Measurements from ENCODE around the gene PTPRN2. TPM values are rescaled to one million over a fixed set of nuclear protein-coding genes. Genes with fewer than 3 reads are reported as not detected.

PTPRN2 gene
- polyA plus RNA-seq, 2 donors = 0.37 to 0.40 TPM

DNA sequence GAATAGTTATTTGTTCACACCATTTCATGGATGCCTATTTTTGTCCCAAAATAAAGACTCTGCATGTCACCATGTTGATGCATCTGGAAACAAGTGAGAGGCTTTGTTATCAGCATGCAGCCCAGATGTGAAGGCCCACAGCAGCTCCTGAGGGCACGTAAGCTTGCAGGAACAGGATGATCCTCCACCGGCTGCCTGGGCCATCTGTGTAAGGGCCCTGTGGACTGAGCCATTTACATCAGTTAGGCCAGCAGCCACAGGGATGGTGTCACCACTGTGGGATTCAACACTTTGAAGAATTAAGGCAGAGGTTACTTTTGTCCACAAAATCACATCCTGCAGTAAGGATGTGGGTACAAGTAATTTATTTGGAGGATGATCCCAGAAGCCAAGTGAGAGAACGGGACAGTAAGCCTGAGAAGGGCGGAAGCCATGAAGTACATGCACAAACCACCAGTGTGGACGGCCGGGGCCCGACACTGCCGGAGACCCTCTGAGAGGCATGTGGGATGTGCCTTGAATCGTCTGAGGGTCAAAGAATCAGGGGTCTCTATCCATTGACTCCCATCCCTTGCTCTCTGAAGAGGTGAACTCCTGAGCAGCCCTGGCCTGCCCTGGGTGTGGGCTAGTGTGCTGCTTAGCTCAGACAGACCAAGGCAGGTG is 641.1 kb downstream of the PTPRN2 start:
- no peak overlapping the region for H3K27ac ChIP-seq (ENCODE audit: low read depth in 2 of 2, low read length in 1 of 2)
- H3K36me3 ChIP-seq (ENCODE audit: control insufficient read depth in 2 of 2, insufficient read depth in 2 of 2, low read length in 1 of 2) = no peaks in the 10 kb centered on the region
- H3K9me3 ChIP-seq (ENCODE audit: control insufficient read depth in 2 of 2, insufficient read depth in 1 of 2, low read depth in 1 of 2, low read length in 1 of 2) = peaks cover 6 to 11% of the 10 kb centered on the region in 2 donors
- H3K27me3 ChIP-seq (ENCODE audit: control insufficient read depth in 1 of 2, insufficient read depth in 2 of 2, low read length in 2 of 2) = peaks cover 0 to 3% of the 10 kb centered on the region in 2 donors
- H3K4me3 ChIP-seq (ENCODE audit: low read depth in 1 of 2, low read length in 2 of 2) = no peak overlapping the region
- 91 to 95% methylated on average over 9 of the region's 9 CpGs for WGBS, 2 donors
- no peaks in the 10 kb centered on the region for H3K4me1 ChIP-seq (ENCODE audit: control insufficient read depth in 2 of 2, insufficient read depth in 2 of 2, low read length in 1 of 2)

DNA sequence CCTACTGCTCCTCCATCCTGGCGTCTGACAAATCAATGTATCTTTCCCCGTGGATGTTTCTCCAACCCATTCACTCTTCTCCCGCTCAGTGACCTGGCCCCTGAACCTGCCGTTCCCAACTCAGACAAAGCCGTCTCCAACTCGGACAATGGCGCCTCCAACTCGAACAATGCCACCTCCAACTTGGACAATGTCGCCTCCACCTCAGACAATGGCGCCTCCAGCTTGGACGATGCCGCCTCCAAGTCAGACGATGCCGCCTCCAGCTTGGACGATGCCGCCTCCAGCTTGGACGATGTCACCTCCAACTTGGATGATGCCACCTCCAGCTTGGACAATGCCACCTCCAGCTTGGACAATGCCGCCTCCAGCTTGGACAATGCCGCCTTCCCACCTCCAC is 642.2 kb downstream of the PTPRN2 start:
- Histone ChIP-seq H3K27ac (ENCODE audit: low read depth in 2 of 2, low read length in 1 of 2) (no peak overlapping the region), H3K4me3 (ENCODE audit: low read depth in 1 of 2, low read length in 2 of 2) (no peak overlapping the region), H3K4me1 (ENCODE audit: control insufficient read depth in 2 of 2, insufficient read depth in 2 of 2, low read length in 1 of 2) (no peaks in the 10 kb centered on the region), H3K36me3 (ENCODE audit: control insufficient read depth in 2 of 2, insufficient read depth in 2 of 2, low read length in 1 of 2) (no peaks in the 10 kb centered on the region), H3K9me3 (ENCODE audit: control insufficient read depth in 2 of 2, insufficient read depth in 1 of 2, low read depth in 1 of 2, low read length in 1 of 2) (peaks cover 6 to 11% of the 10 kb centered on the region in 2 donors), H3K27me3 (ENCODE audit: control insufficient read depth in 1 of 2, insufficient read depth in 2 of 2, low read length in 2 of 2) (peaks cover 0 to 3% of the 10 kb centered on the region in 2 donors)
- 90 to 93% methylated on average over 19 of the region's 19 CpGs for WGBS, 2 donors

DNA sequence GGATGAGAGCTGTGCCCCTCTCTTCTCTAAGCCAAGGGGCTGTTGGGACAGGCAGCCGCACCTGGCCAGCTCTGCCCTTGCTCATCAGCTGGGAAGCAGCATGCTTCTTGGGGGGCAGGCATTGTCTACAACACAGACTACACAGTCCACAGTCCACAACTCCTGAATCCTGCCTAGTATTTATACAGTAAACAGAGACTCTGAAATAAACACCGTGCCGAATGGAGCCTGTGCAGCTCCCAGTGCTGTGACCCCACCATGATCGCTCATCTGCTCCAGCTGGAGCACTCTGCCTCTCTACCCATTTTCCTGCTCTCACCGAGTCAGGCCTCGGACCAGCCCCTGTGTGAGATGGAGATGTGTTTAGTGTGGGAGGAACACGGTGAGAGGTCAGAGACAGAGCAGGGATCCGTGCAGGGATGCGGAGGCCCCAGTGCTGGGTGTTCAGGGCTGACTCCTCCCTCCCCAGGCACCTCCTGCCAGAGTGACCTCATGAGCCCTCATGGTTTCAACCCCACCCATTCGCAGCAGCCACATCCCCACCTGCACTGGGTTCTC is 642.8 kb downstream of the PTPRN2 start:
- H3K9me3 ChIP-seq (ENCODE audit: control insufficient read depth in 2 of 2, insufficient read depth in 1 of 2, low read depth in 1 of 2, low read length in 1 of 2) = peaks cover 8 to 11% of the 10 kb centered on the region in 2 donors
- H3K27me3 ChIP-seq (ENCODE audit: control insufficient read depth in 1 of 2, insufficient read depth in 2 of 2, low read length in 2 of 2) = peaks cover 0 to 3% of the 10 kb centered on the region in 2 donors
- H3K27ac ChIP-seq (ENCODE audit: low read depth in 2 of 2, low read length in 1 of 2) = no peak overlapping the region
- 91 to 92% methylated on average over 10 of the region's 10 CpGs for WGBS, 2 donors
- no peaks in the 10 kb centered on the region for H3K36me3 ChIP-seq (ENCODE audit: control insufficient read depth in 2 of 2, insufficient read depth in 2 of 2, low read length in 1 of 2)
- no peaks in the 10 kb centered on the region for H3K4me1 ChIP-seq (ENCODE audit: control insufficient read depth in 2 of 2, insufficient read depth in 2 of 2, low read length in 1 of 2)
- no peak overlapping the region for H3K4me3 ChIP-seq (ENCODE audit: low read depth in 1 of 2, low read length in 2 of 2)

DNA sequence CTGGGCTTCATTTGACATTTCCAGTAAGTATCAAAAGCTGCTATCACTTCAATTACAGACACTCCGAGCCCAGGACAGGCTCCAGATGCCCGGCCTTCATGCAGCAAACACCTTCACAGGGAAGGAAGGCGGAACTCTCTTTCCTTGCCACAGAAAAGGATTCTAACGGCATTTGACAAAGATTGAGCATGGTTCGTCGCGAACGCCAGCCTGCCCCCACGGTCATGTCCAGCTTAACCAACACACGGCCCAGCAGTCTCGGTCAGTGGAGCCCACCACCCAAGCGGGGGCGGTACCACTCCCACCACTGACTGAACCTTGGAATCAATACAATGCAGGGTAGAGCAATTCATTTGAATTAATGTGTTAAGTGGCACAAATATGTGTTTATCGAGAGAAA is 643.6 kb downstream of the PTPRN2 start:
- peaks cover 0 to 3% of the 10 kb centered on the region in 2 donors for H3K27me3 ChIP-seq (ENCODE audit: control insufficient read depth in 1 of 2, insufficient read depth in 2 of 2, low read length in 2 of 2)
- H3K9me3 ChIP-seq (ENCODE audit: control insufficient read depth in 2 of 2, insufficient read depth in 1 of 2, low read depth in 1 of 2, low read length in 1 of 2) = peaks cover 9 to 11% of the 10 kb centered on the region in 2 donors
- H3K4me3 ChIP-seq (ENCODE audit: low read depth in 1 of 2, low read length in 2 of 2) = no peak overlapping the region
- 91 to 93% methylated on average over 14 of the region's 14 CpGs for WGBS, 2 donors
- H3K4me1 ChIP-seq (ENCODE audit: control insufficient read depth in 2 of 2, insufficient read depth in 2 of 2, low read length in 1 of 2) = no peaks in the 10 kb centered on the region
- no peak overlapping the region for H3K27ac ChIP-seq (ENCODE audit: low read depth in 2 of 2, low read length in 1 of 2)
- H3K36me3 ChIP-seq (ENCODE audit: control insufficient read depth in 2 of 2, insufficient read depth in 2 of 2, low read length in 1 of 2) = no peaks in the 10 kb centered on the region

DNA sequence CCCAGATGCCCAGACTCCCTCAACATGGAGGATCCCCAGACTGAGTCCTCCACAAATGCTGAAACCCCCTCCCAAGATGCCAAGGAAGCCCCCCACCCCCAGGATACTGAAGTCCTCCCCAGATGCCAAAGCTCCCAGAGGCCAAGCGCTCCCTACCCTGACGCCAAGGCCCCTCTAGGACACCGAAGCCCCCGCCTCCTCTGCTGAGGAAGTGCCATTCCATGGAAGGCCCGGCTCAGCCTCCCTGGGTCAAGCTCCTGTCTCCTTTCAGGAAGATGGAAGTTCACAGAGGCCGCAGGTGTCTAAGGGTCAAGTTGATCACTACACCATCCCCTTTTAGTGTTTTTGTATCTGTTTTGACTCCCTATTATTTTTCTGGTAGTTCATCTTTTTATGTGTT is 644.1 kb downstream of the PTPRN2 start:
- peaks cover 0 to 3% of the 10 kb centered on the region in 2 donors for H3K27me3 ChIP-seq (ENCODE audit: control insufficient read depth in 1 of 2, insufficient read depth in 2 of 2, low read length in 2 of 2)
- no peaks in the 10 kb centered on the region for H3K36me3 ChIP-seq (ENCODE audit: control insufficient read depth in 2 of 2, insufficient read depth in 2 of 2, low read length in 1 of 2)
- H3K4me3 ChIP-seq (ENCODE audit: low read depth in 1 of 2, low read length in 2 of 2) = no peak overlapping the region
- no peak overlapping the region for H3K27ac ChIP-seq (ENCODE audit: low read depth in 2 of 2, low read length in 1 of 2)
- no peaks in the 10 kb centered on the region for H3K4me1 ChIP-seq (ENCODE audit: control insufficient read depth in 2 of 2, insufficient read depth in 2 of 2, low read length in 1 of 2)
- peaks cover 9 to 11% of the 10 kb centered on the region in 2 donors for H3K9me3 ChIP-seq (ENCODE audit: control insufficient read depth in 2 of 2, insufficient read depth in 1 of 2, low read depth in 1 of 2, low read length in 1 of 2)
- 85 to 87% methylated on average over 6 of the region's 6 CpGs for WGBS, 2 donors

DNA sequence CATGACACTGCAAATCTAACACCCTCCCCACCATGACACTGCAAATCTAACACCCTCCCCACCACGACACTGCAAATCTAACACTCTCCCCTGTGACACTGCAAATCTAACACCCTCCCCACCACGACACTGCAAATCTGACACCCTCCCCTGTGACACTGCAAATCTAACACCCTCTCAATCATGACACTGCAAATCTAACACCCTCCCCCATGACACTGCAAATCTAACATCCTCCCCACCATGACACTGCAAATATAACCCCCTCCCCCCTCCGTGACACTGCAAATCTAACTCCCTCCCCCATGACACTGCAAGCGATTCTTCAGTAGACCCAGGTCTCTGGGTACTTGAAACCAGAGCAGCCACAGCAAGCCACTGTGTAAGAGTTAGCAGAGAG is 646.4 kb downstream of the PTPRN2 start:
- Histone ChIP-seq H3K4me3 (ENCODE audit: low read depth in 1 of 2, low read length in 2 of 2) (no peak overlapping the region), H3K27me3 (ENCODE audit: control insufficient read depth in 1 of 2, insufficient read depth in 2 of 2, low read length in 2 of 2) (peaks cover 0 to 3% of the 10 kb centered on the region in 2 donors), H3K36me3 (ENCODE audit: control insufficient read depth in 2 of 2, insufficient read depth in 2 of 2, low read length in 1 of 2) (no peaks in the 10 kb centered on the region), H3K27ac (ENCODE audit: low read depth in 2 of 2, low read length in 1 of 2) (no peak overlapping the region), H3K9me3 (ENCODE audit: control insufficient read depth in 2 of 2, insufficient read depth in 1 of 2, low read depth in 1 of 2, low read length in 1 of 2) (peaks cover 3 to 8% of the 10 kb centered on the region in 2 donors), H3K4me1 (ENCODE audit: control insufficient read depth in 2 of 2, insufficient read depth in 2 of 2, low read length in 1 of 2) (no peaks in the 10 kb centered on the region)
- 90% methylated on average over 4 of the region's 4 CpGs for WGBS, 2 donors

DNA sequence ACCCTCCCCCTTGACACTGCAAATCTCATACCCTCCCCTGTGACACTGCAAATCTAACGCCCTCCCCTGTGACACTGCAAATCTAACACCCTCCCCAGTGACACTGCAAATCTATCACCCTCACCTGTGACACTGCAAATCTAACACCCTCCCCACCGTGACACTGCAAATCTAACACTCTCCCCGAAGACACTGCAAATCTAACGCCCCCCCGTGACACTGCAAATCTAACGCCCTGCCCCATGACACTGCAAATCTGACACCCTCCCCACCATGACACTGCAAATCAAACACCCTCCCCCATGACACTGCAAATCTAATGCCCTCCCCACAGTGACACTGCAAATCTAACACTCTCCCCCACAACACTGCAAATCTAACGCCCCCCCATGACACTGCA is 647.1 kb downstream of the PTPRN2 start:
- no peaks in the 10 kb centered on the region for H3K4me1 ChIP-seq (ENCODE audit: control insufficient read depth in 2 of 2, insufficient read depth in 2 of 2, low read length in 1 of 2)
- peaks cover 3 to 6% of the 10 kb centered on the region in 2 donors for H3K9me3 ChIP-seq (ENCODE audit: control insufficient read depth in 2 of 2, insufficient read depth in 1 of 2, low read depth in 1 of 2, low read length in 1 of 2)
- no peaks in the 10 kb centered on the region for H3K36me3 ChIP-seq (ENCODE audit: control insufficient read depth in 2 of 2, insufficient read depth in 2 of 2, low read length in 1 of 2)
- no peak overlapping the region for H3K27ac ChIP-seq (ENCODE audit: low read depth in 2 of 2, low read length in 1 of 2)
- H3K27me3 ChIP-seq (ENCODE audit: control insufficient read depth in 1 of 2, insufficient read depth in 2 of 2, low read length in 2 of 2) = peaks cover 0 to 3% of the 10 kb centered on the region in 2 donors
- H3K4me3 ChIP-seq (ENCODE audit: low read depth in 1 of 2, low read length in 2 of 2) = no peak overlapping the region
- 88 to 92% methylated on average over 7 of the region's 7 CpGs for WGBS, 2 donors

DNA sequence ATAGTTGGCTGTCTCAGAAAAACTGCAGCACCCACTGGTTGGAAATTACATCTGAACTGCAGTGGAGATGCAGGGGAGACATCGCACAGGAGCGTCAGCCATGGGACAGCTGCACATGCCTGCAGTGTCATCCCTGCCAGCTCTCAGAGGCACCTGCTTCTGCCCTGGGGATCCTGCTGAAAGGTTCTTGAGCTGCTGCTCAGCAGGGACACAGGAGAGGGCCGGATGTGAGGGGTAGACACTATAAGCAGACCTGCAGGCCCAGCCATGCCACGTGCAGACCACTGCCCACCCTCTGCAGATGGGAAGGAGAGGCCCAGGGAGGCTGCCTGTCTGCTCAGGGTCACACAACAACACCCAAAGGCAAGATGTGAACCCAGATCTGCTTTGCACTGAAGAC is 649.4 kb downstream of the PTPRN2 start:
- no peak overlapping the region for H3K4me3 ChIP-seq (ENCODE audit: low read depth in 1 of 2, low read length in 2 of 2)
- peaks cover 0 to 3% of the 10 kb centered on the region in 2 donors for H3K27me3 ChIP-seq (ENCODE audit: control insufficient read depth in 1 of 2, insufficient read depth in 2 of 2, low read length in 2 of 2)
- 63 to 79% methylated on average over 4 of the region's 4 CpGs for WGBS, 2 donors
- no peaks in the 10 kb centered on the region for H3K4me1 ChIP-seq (ENCODE audit: control insufficient read depth in 2 of 2, insufficient read depth in 2 of 2, low read length in 1 of 2)
- no peaks in the 10 kb centered on the region for H3K36me3 ChIP-seq (ENCODE audit: control insufficient read depth in 2 of 2, insufficient read depth in 2 of 2, low read length in 1 of 2)
- no peak overlapping the region for H3K27ac ChIP-seq (ENCODE audit: low read depth in 2 of 2, low read length in 1 of 2)
- peaks cover 6% of the 10 kb centered on the region in 2 donors for H3K9me3 ChIP-seq (ENCODE audit: control insufficient read depth in 2 of 2, insufficient read depth in 1 of 2, low read depth in 1 of 2, low read length in 1 of 2)

DNA sequence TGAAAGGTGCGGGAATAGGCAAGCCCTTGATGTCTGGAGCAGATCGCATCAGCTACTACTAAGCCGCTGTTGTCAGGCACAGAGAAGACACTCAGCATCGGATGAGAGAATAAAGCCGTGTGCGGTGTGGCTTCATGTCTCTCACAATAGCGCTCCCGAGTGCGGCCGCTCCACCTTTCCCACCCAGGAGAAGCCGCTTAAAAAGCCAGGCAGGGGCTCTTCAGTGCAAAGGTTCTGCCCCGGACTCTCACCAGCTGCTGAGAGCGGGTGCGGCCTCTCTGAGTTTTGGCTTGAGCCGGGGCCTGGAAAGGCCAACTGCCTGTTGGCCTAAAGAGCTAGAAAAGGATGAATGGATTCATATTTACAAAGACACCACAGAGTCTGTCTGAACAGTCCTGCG is 650.2 kb downstream of the PTPRN2 start:
- Histone ChIP-seq H3K27me3 (ENCODE audit: control insufficient read depth in 1 of 2, insufficient read depth in 2 of 2, low read length in 2 of 2) (no peaks in the 10 kb centered on the region), H3K36me3 (ENCODE audit: control insufficient read depth in 2 of 2, insufficient read depth in 2 of 2, low read length in 1 of 2) (no peaks in the 10 kb centered on the region), H3K27ac (ENCODE audit: low read depth in 2 of 2, low read length in 1 of 2) (no peak overlapping the region), H3K4me3 (ENCODE audit: low read depth in 1 of 2, low read length in 2 of 2) (no peak overlapping the region), H3K9me3 (ENCODE audit: control insufficient read depth in 2 of 2, insufficient read depth in 1 of 2, low read depth in 1 of 2, low read length in 1 of 2) (peaks cover 6% of the 10 kb centered on the region in 2 donors), H3K4me1 (ENCODE audit: control insufficient read depth in 2 of 2, insufficient read depth in 2 of 2, low read length in 1 of 2) (no peaks in the 10 kb centered on the region)
- 94 to 97% methylated on average over 16 of the region's 16 CpGs for WGBS, 2 donors

DNA sequence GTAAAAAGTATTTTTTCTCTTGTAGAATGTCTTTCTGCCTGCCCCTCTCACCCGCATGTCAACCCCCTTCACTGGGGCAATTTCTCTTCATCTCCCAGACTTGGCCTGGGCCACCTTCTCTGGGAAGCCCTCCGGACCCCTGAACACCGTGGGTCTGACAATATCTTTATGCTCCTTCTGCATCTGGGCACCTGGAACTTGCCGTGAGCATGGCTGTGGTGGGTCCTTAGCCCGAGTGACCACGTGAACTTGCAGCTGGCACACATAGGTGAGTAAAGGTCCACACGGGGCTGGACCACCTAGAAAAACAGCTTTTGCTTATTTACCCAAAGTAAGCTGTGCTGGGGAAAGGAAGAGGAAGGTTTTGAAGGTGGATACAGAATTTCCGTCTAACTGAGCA is 650.6 kb downstream of the PTPRN2 start:
- no peak overlapping the region for H3K4me3 ChIP-seq (ENCODE audit: low read depth in 1 of 2, low read length in 2 of 2)
- no peaks in the 10 kb centered on the region for H3K4me1 ChIP-seq (ENCODE audit: control insufficient read depth in 2 of 2, insufficient read depth in 2 of 2, low read length in 1 of 2)
- H3K27ac ChIP-seq (ENCODE audit: low read depth in 2 of 2, low read length in 1 of 2) = no peak overlapping the region
- H3K27me3 ChIP-seq (ENCODE audit: control insufficient read depth in 1 of 2, insufficient read depth in 2 of 2, low read length in 2 of 2) = no peaks in the 10 kb centered on the region
- 76 to 79% methylated on average over 8 of the region's 8 CpGs for WGBS, 2 donors
- H3K36me3 ChIP-seq (ENCODE audit: control insufficient read depth in 2 of 2, insufficient read depth in 2 of 2, low read length in 1 of 2) = no peaks in the 10 kb centered on the region
- peaks cover 6% of the 10 kb centered on the region in 2 donors for H3K9me3 ChIP-seq (ENCODE audit: control insufficient read depth in 2 of 2, insufficient read depth in 1 of 2, low read depth in 1 of 2, low read length in 1 of 2)
